ENCODE measurements around the gene TLR5.

TLR5 gene

DNA sequence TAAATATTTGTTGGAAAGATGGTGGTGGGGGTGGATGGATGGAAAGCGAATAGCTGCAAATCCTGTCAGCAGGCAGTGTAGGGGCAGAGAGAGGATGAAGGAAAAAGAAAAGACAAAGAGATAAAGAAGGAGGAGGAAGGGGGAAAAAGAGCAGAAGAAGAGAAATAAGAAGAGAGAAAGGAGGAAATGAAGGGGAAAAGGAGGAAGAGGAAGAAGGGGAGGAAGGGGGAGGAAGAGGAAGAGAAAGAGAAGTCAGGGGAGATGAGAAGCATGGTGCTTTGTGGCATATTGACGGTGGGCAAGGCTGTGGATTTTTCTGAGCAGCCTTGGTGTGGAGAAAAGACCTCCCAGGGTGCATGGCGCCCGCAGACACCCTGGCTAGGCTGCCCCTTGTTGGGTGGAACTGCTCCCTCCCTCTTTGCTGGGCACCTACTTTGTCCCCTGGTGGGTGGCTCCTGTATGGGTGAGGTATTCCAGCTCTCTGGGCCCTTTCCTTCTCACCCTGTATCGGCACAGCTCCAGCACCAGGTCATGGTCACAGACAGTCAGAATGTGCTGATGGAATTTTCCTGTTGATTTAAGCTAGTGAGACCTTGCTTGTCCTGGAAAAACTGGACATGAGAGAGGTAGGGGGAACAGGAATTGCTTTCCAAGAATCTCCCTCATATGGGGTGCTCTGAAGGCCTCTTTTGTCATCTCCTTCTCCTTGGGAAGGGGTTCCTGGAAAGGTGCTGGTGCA, 45.7 kb upstream of the TLR5 start:
- no peaks in the 10 kb centered on the region for H3K79me1 ChIP-seq (ENCODE audit: low read length)
- WGBS (ENCODE audit: extremely low coverage, insufficient coverage, insufficient read length) = no CpG with 5 or more reads among the region's 5 CpGs
- H3K23ac ChIP-seq (ENCODE audit: low read length) = no peak overlapping the region
- H3K9me3 ChIP-seq (ENCODE audit: insufficient read depth, low read depth, low read length) = peaks cover 3% of the 10 kb centered on the region
- H3K9ac ChIP-seq (ENCODE audit: low read length) = no peak overlapping the region
- DNase-seq = no peak
- no peak overlapping the region for H2BK120ac ChIP-seq (ENCODE audit: insufficient read depth, low read length, poor library complexity)
- H2AFZ ChIP-seq (ENCODE audit: insufficient read depth, low read length, poor library complexity) = no peak overlapping the region
- no peak overlapping the region for H4K12ac ChIP-seq (ENCODE audit: low read depth, low read length)
- no peak overlapping the region for H4K91ac ChIP-seq (ENCODE audit: low read depth, low read length)
- H3K79me2 ChIP-seq (ENCODE audit: control insufficient read depth, insufficient read depth, low read length, poor library complexity) = no peaks in the 10 kb centered on the region
- no peak overlapping the region for H3K4me3 ChIP-seq (ENCODE audit: low read depth, low read length)
- H3K4me1 ChIP-seq (ENCODE audit: control insufficient read depth in 1 of 2, insufficient read depth in 2 of 2, low read length in 2 of 2) = no peaks in the 10 kb centered on the region
- H3K27ac ChIP-seq (ENCODE audit: low read depth, low read length) = no peak overlapping the region
- H2BK12ac ChIP-seq (ENCODE audit: low read length) = no peak overlapping the region
- no peak overlapping the region for H3K14ac ChIP-seq (ENCODE audit: low read length)
- no peak overlapping the region for H2AK5ac ChIP-seq (ENCODE audit: low read length)
- H3K4ac ChIP-seq (ENCODE audit: low read depth, low read length) = no peak overlapping the region
- H4K8ac ChIP-seq (ENCODE audit: low read depth, low read length) = no peak overlapping the region
- no peaks in the 10 kb centered on the region for H3K36me3 ChIP-seq (ENCODE audit: control insufficient read depth in 1 of 2, insufficient read depth in 2 of 2, low read length in 2 of 2)
- no peak overlapping the region for H3K18ac ChIP-seq (ENCODE audit: low read length)
- no peak overlapping the region for H3K4me2 ChIP-seq (ENCODE audit: low read length)
- H2BK5ac ChIP-seq (ENCODE audit: low read depth, low read length, poor library complexity) = no peak overlapping the region
- no peaks in the 10 kb centered on the region for H3K27me3 ChIP-seq (ENCODE audit: insufficient read depth, low read length)

DNA sequence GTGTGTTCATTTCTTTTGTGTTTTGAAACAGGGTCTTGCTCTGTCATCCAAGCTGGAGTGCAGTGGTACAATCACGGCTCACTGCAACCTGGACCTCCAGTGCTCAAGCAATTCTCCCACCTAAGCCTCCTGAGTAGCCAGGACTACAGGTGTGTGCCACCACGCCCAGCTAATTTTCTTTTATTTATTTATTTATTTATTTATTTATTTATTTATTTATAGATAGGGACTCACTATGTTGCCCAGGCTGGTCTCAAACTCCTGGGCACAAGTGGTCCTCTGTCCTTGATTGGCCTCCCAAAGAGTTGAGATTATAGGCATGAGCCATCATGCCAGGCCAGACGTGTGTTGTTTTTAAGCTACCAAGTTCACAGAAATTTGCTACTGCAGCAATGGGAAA, 43.8 kb upstream of the TLR5 start:
- no peak for DNase-seq
- H4K12ac ChIP-seq (ENCODE audit: low read depth, low read length) = no peak overlapping the region
- H3K9me3 ChIP-seq (ENCODE audit: insufficient read depth, low read depth, low read length) = no peaks in the 10 kb centered on the region
- H2BK12ac ChIP-seq (ENCODE audit: low read length) = no peak overlapping the region
- no peak overlapping the region for H2AFZ ChIP-seq (ENCODE audit: insufficient read depth, low read length, poor library complexity)
- no peak overlapping the region for H3K23ac ChIP-seq (ENCODE audit: low read length)
- no peaks in the 10 kb centered on the region for H3K27me3 ChIP-seq (ENCODE audit: insufficient read depth, low read length)
- no peak overlapping the region for H3K9ac ChIP-seq (ENCODE audit: low read length)
- WGBS (ENCODE audit: extremely low coverage, insufficient coverage, insufficient read length) = no CpG with 5 or more reads among the region's 3 CpGs
- no peak overlapping the region for H3K4me3 ChIP-seq (ENCODE audit: low read depth, low read length)
- H3K4me2 ChIP-seq (ENCODE audit: low read length) = no peak overlapping the region
- H4K91ac ChIP-seq (ENCODE audit: low read depth, low read length) = no peak overlapping the region
- H3K4ac ChIP-seq (ENCODE audit: low read depth, low read length) = no peak overlapping the region
- no peak overlapping the region for H4K8ac ChIP-seq (ENCODE audit: low read depth, low read length)
- no peak overlapping the region for H3K14ac ChIP-seq (ENCODE audit: low read length)
- no peaks in the 10 kb centered on the region for H3K79me1 ChIP-seq (ENCODE audit: low read length)
- H2BK5ac ChIP-seq (ENCODE audit: low read depth, low read length, poor library complexity) = no peak overlapping the region
- no peaks in the 10 kb centered on the region for H3K4me1 ChIP-seq (ENCODE audit: control insufficient read depth in 1 of 2, insufficient read depth in 2 of 2, low read length in 2 of 2)
- H2AK5ac ChIP-seq (ENCODE audit: low read length) = no peak overlapping the region
- no peak overlapping the region for H3K27ac ChIP-seq (ENCODE audit: low read depth, low read length)
- no peak overlapping the region for H3K18ac ChIP-seq (ENCODE audit: low read length)
- no peaks in the 10 kb centered on the region for H3K36me3 ChIP-seq (ENCODE audit: control insufficient read depth in 1 of 2, insufficient read depth in 2 of 2, low read length in 2 of 2)
- H3K79me2 ChIP-seq (ENCODE audit: control insufficient read depth, insufficient read depth, low read length, poor library complexity) = no peaks in the 10 kb centered on the region
- H2BK120ac ChIP-seq (ENCODE audit: insufficient read depth, low read length, poor library complexity) = no peak overlapping the region

DNA sequence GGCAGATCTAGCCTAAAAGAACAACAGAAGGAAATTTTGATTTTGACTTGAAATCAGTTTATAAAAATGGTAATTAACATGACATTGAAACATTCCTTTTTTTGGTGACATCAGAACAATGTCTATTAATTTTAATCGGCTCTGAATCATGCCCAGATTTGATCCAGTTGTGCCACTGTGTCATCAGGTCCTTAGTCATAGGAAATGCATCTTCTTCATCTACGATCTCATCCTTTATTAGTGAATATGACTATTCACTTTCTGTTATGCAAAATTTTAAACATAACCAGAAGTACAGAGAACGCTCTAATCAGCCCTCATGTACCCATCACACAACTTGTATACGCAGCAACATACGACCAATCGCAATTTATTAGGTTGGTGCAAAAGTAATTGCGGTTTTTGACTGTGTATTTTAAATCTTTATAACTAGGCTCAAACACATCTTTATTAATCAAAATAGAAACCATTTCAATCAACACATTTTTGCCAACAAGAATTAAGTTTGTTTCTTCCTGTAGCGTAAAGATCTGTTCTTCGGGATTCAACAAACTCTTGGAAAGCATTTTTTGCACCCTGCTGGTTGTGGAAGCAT, 40.3 kb upstream of the TLR5 start:
- Histone ChIP-seq H3K4me3 (ENCODE audit: low read depth, low read length) (no peak overlapping the region), H3K27ac (ENCODE audit: low read depth, low read length) (no peak overlapping the region)
- no CpG with 5 or more reads among the region's 9 CpGs for WGBS (ENCODE audit: extremely low coverage, insufficient coverage, insufficient read length)

DNA sequence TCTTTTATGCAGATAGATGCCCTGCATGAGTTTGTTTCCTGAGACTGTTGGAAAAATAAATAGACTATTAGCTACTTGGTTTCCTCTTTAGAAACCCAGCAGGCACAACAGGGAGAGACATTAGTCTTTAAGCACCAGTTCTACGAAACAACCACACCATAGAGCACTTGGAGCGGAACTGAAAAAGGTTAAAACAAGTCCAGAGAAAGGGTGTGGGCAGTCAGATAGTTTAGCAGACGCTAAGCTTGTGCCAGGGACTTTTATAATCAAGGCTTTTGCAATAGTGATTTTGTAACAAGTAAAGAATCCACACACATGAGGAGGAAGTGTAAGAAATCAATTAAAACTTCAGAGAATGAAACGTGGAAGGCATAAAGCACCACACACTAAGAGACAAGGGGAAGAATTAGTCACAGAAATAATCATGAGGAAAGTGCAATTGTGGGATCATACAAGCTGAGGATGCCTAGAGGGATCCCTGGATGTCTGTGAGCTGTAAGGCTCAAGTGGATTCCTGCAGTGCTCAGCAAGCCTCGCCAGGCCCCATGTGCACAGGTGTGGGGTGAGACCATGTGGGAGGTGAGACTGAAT, 37.8 kb upstream of the TLR5 start:
- H2AFZ ChIP-seq (ENCODE audit: insufficient read depth, low read length, poor library complexity) = no peak overlapping the region
- H3K14ac ChIP-seq (ENCODE audit: low read length) = no peak overlapping the region
- H3K18ac ChIP-seq (ENCODE audit: low read length) = no peak overlapping the region
- no peak overlapping the region for H3K9ac ChIP-seq (ENCODE audit: low read length)
- WGBS (ENCODE audit: extremely low coverage, insufficient coverage, insufficient read length) = no CpG with 5 or more reads among the region's 5 CpGs
- no peak overlapping the region for H3K23ac ChIP-seq (ENCODE audit: low read length)
- no peak overlapping the region for H3K4me2 ChIP-seq (ENCODE audit: low read length)
- no peak overlapping the region for H2BK5ac ChIP-seq (ENCODE audit: low read depth, low read length, poor library complexity)
- no peaks in the 10 kb centered on the region for H3K9me3 ChIP-seq (ENCODE audit: insufficient read depth, low read depth, low read length)
- DNase-seq = peak in 1 of 2 donors; percentile 27
- no peak overlapping the region for H4K8ac ChIP-seq (ENCODE audit: low read depth, low read length)
- no peak overlapping the region for H4K91ac ChIP-seq (ENCODE audit: low read depth, low read length)
- no peak overlapping the region for H3K27ac ChIP-seq (ENCODE audit: low read depth, low read length)
- H2AK5ac ChIP-seq (ENCODE audit: low read length) = no peak overlapping the region
- H3K79me2 ChIP-seq (ENCODE audit: control insufficient read depth, insufficient read depth, low read length, poor library complexity) = no peaks in the 10 kb centered on the region
- no peak overlapping the region for H3K4me3 ChIP-seq (ENCODE audit: low read depth, low read length)
- H3K79me1 ChIP-seq (ENCODE audit: low read length) = no peaks in the 10 kb centered on the region
- H4K12ac ChIP-seq (ENCODE audit: low read depth, low read length) = no peak overlapping the region
- no peak overlapping the region for H2BK12ac ChIP-seq (ENCODE audit: low read length)
- H3K4me1 ChIP-seq (ENCODE audit: control insufficient read depth in 1 of 2, insufficient read depth in 2 of 2, low read length in 2 of 2) = peaks cover 2 to 3% of the 10 kb centered on the region in 2 experiments
- no peak overlapping the region for H2BK120ac ChIP-seq (ENCODE audit: insufficient read depth, low read length, poor library complexity)
- no peaks in the 10 kb centered on the region for H3K27me3 ChIP-seq (ENCODE audit: insufficient read depth, low read length)
- H3K36me3 ChIP-seq (ENCODE audit: control insufficient read depth in 1 of 2, insufficient read depth in 2 of 2, low read length in 2 of 2) = no peaks in the 10 kb centered on the region
- H3K4ac ChIP-seq (ENCODE audit: low read depth, low read length) = no peak overlapping the region

More for the DNA sequence above, 40.3 kb upstream of the TLR5 start:
- Histone ChIP-seq H2BK120ac (ENCODE audit: insufficient read depth, low read length, poor library complexity) (no peak overlapping the region), H2BK12ac (ENCODE audit: low read length) (no peak overlapping the region), H3K27me3 (ENCODE audit: insufficient read depth, low read length) (no peaks in the 10 kb centered on the region), H3K4me2 (ENCODE audit: low read length) (no peak overlapping the region), H4K91ac (ENCODE audit: low read depth, low read length) (no peak overlapping the region), H3K9ac (ENCODE audit: low read length) (peak overlapping the region; percentile 71), H3K4me1 (ENCODE audit: control insufficient read depth in 1 of 2, insufficient read depth in 2 of 2, low read length in 2 of 2) (no peaks in the 10 kb centered on the region), H3K9me3 (ENCODE audit: insufficient read depth, low read depth, low read length) (no peaks in the 10 kb centered on the region), H3K23ac (ENCODE audit: low read length) (no peak overlapping the region), H3K14ac (ENCODE audit: low read length) (no peak overlapping the region), H3K4ac (ENCODE audit: low read depth, low read length) (no peak overlapping the region), H2AFZ (ENCODE audit: insufficient read depth, low read length, poor library complexity) (no peak overlapping the region), H3K79me1 (ENCODE audit: low read length) (no peaks in the 10 kb centered on the region), H2AK5ac (ENCODE audit: low read length) (no peak overlapping the region), H4K8ac (ENCODE audit: low read depth, low read length) (no peak overlapping the region), H2BK5ac (ENCODE audit: low read depth, low read length, poor library complexity) (no peak overlapping the region), H3K79me2 (ENCODE audit: control insufficient read depth, insufficient read depth, low read length, poor library complexity) (no peaks in the 10 kb centered on the region), H3K18ac (ENCODE audit: low read length) (no peak overlapping the region), H3K36me3 (ENCODE audit: control insufficient read depth in 1 of 2, insufficient read depth in 2 of 2, low read length in 2 of 2) (no peaks in the 10 kb centered on the region), H4K12ac (ENCODE audit: low read depth, low read length) (no peak overlapping the region)
- DNase-seq = no peak

Data from trophoblast cell (in vitro differentiated cells and primary cell).